Measurements from ENCODE around the gene AMOTL1.
A peak's percentile ranks its signal among the peaks of the same experiment; 100 is the strongest.

AMOTL1 gene

DNA sequence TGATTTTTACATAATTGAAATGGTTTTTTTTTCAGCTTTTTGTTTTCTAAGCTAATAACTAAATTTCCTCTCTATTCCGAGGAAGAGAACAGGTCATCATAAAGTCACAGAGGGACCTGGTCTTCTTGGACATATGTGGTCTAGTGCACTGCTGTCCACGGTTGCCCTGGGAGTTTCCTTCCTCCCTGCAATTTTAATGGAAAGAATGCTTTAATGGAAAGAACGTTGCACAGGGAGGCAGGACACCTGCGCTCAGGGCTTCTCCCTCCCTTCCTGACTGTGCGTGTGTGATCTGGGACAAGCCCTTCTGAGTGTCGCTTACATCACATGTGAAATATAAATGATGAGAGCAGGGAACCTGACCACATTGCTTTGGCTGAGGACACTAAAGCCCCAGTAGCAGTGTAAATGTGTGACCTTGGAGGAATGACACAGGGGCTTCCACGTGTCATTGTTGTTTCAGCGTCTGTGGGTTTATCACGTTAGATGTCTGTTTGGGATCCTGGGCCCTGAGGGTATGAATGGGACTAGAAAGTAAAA is 93.2 kb downstream of the AMOTL1 start:
- DNase-seq, result no peak

- DNase-seq, result no peak
Measured at GRCh38 chr11:94862926-94863880, 95.0 kb downstream of the AMOTL1 start.

GRCh38 chr11:94864506-94865045 is 96.4 kb downstream of the AMOTL1 start:
- no peak for DNase-seq

DNA sequence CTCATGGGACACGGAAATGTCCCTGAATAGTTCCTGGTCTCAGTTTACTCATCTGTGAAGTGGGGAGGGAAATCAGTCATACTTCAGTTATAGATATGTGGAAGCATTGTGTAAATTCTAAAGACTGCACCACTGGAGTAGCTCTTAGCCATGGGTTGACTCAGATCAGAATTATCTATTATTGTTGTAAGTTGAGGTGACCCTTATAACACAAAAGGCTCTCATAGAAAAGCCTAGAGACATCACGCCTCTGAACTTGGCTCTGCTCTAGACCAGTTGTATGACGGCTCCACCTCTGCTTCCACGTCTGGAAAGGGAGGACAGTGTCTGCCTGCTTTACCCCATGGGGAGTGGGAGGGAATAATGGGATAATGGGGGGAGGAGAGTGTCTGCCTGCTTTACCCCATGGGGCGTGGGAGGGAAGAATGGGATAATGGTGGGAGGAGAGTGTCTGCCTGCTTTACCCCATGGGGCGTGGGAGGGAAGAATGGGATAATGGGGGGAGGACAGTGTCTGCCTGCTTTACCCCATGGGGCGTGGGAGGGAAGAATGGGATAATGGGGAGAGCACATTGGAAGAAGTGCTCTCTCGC is 98.2 kb downstream of the AMOTL1 start:
- DNase-seq, result no peak

DNA sequence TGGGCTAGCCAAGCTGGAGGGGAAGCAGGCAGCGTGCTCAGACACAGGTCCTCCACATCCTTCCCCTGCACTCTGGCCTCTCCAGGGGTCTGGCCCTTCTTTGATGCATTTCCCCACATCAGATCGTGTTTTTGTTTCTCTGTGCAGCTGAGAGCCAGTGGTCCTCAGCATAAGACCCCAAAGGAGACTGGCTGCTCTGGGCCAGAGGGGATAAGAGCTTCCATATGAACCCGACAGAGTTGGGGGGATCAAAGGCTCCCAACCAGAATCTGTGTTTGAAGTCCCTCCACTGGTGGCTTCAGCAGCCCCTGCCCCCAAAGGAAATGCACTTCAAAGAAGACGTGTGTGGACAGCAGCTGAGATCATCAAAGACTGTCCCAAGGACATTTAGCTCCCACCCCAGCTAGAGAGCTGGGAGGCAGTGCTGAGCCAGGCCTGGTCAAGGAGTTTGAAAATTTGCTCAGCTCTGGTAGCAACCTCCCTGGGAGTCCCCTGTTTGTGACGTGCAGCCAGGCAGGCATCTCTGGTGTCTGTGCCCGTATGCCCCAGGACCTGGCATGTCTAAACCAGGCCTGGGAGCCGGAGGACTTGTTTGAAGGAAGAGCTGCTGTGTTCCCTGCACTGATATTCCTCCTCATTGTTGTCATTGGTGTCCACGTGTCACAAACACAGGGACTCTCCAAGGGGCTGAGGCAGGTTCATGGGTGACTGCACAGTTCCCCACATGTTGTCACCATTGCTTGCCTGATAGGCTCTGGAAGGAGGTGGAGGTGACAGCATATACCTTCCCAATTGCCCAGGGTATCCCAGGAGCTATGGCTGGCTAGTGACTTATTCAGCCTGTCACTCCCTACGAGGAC is 99.0 kb downstream of the AMOTL1 start:
- no peak for DNase-seq

DNA sequence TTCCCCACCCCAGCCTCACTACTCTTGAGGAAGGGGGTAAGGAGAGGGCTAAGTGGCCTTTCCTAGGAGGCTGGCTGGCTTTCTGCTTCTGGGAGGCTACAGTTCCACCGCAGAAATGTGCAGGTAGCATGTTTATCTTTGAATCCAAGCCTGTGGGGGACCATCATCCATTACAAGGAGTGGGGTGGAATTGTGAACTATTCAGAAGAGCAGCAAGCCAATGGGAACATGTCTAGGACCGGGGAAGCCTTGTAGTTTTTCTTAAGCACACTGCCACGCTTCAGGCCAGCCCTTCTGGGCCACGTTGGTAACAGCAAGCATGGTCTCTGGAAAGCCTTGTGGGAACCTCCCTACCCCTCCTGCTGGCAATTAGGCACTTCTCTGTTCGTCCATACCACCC is 100.3 kb downstream of the AMOTL1 start:
- no peak for DNase-seq

DNA sequence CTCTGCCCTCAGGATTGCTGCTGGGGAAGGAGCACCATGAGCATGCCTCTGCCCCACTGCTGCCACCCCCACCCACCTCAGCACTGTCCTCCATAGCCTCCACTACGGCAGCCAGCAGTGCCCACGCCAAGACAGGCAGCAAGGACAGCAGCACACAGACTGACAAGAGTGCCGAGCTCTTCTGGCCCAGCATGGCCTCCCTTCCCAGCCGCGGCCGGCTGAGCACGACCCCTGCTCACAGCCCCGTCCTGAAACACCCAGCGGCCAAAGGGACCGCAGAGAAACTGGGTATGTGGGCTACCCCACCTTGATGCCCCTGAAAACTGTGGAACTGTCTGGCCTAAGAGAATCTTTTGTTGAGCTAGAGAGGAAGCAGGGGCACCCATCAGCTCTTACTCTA is 101.0 kb downstream of the AMOTL1 start:
- DNase-seq, result no peak

DNA sequence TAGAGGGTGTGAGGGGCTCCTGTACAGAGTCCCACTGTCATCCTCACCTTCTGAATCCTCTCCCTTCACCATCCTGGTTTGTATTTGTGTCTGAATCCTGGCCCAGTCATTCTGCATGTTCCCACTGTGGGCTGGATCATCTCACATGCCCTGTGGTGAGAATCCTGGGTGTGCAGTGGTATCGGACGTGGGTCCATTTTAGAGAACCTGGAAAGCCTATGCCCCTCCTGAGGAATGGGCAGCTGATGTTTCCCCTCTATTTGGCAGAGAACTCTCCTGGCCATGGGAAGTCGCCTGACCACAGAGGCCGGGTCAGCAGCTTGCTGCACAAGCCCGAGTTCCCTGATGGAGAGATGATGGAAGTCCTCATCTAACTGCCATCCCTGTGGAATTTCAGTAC is 102.3 kb downstream of the AMOTL1 start:
- DNase-seq, result no peak

- no peak for DNase-seq
Measured at GRCh38 chr11:94871491-94872185, 103.5 kb downstream of the AMOTL1 start.

GRCh38 chr11:94873916-94874540 is 105.9 kb downstream of the AMOTL1 start:
- no peak for DNase-seq

DNA sequence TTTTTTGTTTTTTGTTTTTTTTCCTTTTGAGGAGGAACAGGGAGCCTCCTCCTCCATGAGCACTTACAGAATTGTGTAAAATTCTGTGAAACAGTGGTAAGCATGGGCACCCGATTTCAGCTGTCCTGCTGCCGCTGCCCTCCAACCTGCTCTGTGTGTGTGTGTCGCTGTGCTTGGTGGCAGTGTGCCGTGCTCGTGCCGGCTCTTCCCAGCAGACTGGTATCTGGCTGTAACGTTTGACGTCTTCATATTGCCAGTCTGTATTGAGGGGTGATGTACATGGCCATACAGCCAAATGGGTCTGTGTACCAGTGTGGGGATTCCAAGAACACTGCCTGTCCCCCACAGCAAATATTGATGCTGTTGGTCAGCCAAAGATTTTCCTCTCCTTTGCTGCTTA is 108.1 kb downstream of the AMOTL1 start:
- no peak for DNase-seq

DNA sequence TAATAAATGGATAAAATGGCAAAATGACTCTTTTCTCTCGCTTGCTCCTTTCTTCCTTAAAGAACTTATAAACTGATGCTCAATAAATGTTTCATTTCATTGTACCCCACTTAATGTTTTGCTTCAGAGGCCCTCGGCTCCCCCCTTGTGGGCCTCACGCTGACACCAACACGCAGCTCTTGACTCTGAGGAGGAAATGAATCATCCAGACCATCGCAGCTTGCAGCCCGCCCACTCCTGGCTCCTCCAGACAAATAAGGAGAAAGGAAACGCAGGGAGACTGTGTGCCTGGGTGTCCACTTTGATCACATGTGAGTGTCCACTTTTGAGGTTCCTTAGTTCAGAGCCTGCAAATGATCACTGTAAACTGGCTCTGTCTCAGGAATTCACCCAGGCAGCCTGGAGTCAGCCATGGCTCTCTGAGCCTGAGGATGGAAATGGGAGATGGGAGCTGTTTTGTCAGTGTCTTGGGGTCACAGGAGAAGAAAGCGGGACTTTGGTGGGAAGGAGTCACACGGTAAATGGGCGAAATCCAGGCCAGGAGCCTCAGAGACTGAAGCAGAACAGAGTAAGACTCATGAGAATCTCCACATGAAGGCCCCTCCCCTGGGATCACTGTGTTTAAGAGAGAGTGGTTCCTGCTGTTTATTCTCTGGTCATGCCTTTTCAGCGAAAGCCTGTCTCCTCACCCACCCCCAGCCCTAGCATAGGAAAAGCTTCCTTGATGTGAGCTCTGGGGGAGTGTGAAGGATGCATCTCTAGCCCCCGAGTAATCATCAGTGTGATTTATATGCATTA is 108.7 kb downstream of the AMOTL1 start:
- peak; percentile 18 for DNase-seq

DNA sequence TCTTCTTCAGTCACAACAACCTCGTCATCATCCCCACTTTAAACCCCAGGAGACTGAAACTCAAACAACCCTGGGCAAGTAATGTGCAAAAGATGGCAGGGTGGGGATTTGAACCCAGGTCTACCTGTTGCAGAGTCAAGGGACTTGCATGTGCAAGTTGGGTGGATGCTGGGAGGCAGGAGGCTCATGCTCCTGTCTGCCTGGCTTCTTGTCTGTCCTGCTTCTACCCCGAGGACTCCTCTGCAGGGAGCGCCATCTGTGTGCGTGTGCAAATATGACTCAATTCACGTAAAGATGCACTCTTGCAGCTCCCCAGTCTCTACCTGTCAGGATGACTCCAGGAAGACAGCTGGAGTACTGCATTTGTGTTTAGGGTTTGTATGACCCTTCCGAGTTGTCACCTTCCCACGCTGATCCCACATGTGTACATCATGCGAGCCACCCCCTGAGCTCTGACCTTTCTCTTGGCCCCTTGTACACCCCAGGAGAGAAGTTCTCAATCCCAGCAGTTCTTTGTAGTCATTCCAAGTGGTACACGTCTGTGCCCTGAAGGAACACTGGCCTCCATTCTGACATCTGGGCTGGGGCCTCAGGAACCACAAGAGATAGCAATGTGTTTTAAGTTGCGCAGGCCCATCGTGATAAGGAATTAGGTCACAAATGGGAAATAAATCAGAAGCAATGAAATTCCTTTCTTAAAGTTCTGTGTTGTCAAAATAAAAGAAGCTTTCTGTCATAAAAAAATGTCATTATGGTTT is 109.5 kb downstream of the AMOTL1 start:
- no peak for DNase-seq

DNA sequence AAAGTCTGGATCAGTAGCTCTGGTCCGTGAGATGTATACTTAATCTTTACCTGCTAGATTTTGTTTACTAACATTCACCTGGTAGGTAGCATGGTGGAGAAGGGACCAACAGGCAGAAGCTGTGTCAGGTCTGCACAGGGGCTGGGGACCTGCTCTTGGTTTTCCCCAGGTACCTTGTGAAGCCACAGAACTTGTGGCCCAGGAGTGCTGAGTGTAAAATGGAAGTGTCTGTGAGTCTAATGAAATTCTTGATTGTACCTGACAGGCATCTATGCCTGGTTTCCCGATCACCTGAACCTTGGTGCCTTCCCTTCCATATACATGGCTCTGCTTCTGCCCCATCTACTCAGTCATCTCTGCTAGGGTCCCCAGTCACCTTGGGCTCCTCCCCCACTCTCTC is 110.8 kb downstream of the AMOTL1 start:
- no peak for DNase-seq

GRCh38 chr11:94880216-94880615 is 112.1 kb downstream of the AMOTL1 start:
- DNase-seq, result no peak

DNA sequence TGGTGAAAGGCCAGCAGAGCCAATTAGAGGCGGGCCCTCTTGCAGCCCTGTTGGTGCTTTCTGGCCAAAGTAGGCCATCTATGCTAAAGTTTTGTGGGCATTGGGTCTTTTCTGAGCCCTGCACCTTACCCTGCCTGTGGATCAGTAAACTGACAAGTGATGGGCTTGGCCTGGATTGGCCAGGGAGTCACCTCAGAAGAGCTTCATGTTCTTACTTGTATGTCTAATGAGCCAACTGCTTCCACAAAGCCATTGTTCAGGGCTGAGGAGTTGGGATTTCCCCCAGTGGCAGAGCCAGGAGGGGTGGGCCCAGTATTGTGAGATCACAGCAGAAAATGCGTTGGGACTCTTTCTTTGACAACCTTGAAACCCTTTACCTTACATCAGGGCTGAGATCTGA is 114.8 kb downstream of the AMOTL1 start:
- DNase-seq, result no peak

GRCh38 chr11:94883878-94884277 is 115.7 kb downstream of the AMOTL1 start:
- DNase-seq, result no peak

- DNase-seq, result no peak
Measured at GRCh38 chr11:94884376-94884775, 116.2 kb downstream of the AMOTL1 start.

GRCh38 chr11:94885133-94885532 is 117.0 kb downstream of the AMOTL1 start:
- DNase-seq, result no peak

- no peak for DNase-seq
Measured at GRCh38 chr11:94885581-94885980, 117.4 kb downstream of the AMOTL1 start.
